ENCODE data around the gene SLC20A1. TPM values are rescaled to one million over a fixed set of nuclear protein-coding genes. Genes with fewer than 3 reads are reported as not detected.

Gene SLC20A1
- total RNA-seq, 5 donors from 2014 or later (not counting 1 experiment from before 2014, with no cell fraction given): 65.8 to 135 (median 83.0) TPM

GRCh38 chr2:112708968-112709367 lies 63.2 kb downstream of the SLC20A1 start:
- ChIA-PET CTCF (interaction anchor here (0.5 to 1.1 kb wide), 3 partner anchors 21 to 118 kb away, joined by 3 read pairs; no protein-coding TSS in a partner anchor), POLR2A (interaction anchor here in 1 of 2 donors (0.6 kb wide), 1 partner anchor 84 kb away, joined by 3 read pairs; no protein-coding TSS in a partner anchor)
- Mint-ChIP-seq H3K36me3 (no peaks in the 10 kb centered on the region), H3K27me3 (peaks cover 0 to 21% of the 10 kb centered on the region in 2 donors), H3K4me3 (no peak overlapping the region), H3K9me3 (no peaks in the 10 kb centered on the region), H3K4me1 (peaks cover 13 to 41% (median 23%) of the 10 kb centered on the region in 3 donors), H3K27ac (peak overlapping the region in 1 of 2 donors; percentile 34)
- Histone ChIP-seq H3K27ac (ENCODE audit: low read length) (peak overlapping the region; percentile 18), H3K9me3 (no peaks in the 10 kb centered on the region), H3K36me3 (ENCODE audit: control insufficient read depth in 2 of 2, extremely low read depth in 1 of 2, insufficient read depth in 1 of 2, low read length in 1 of 2) (no peaks in the 10 kb centered on the region), H3K4me1 (ENCODE audit: control insufficient read depth in 1 of 2, extremely low read depth in 1 of 2, insufficient read depth in 2 of 2, low read length in 2 of 2) (peaks cover 6 to 29% of the 10 kb centered on the region in 2 experiments), H3K27me3 (replicated peaks in 1 of 2; ENCODE audit: control insufficient read depth in 2 of 2, extremely low read depth in 1 of 2, insufficient read depth in 2 of 2, low read length in 1 of 2) (peaks cover 0 to 10% of the 10 kb centered on the region in 2 experiments), H3K4me3 (ENCODE audit: control insufficient read depth in 1 of 2, extremely low read depth in 1 of 2, low read length in 1 of 2) (no peak overlapping the region)
- ATAC-seq (replicated peaks in 1 of 4): no peak
- 78% methylated on average over 6 of the region's 10 CpGs for WGBS (ENCODE audit: insufficient coverage)
- no peak for DNase-seq

- H3K9me3 Mint-ChIP-seq: no peaks in the 10 kb centered on the region
- no peak overlapping the region for H3K4me3 Mint-ChIP-seq
- Histone ChIP-seq H3K27me3 (replicated peaks in 1 of 2; ENCODE audit: control insufficient read depth in 2 of 2, extremely low read depth in 1 of 2, insufficient read depth in 2 of 2, low read length in 1 of 2) (peaks cover 0 to 10% of the 10 kb centered on the region in 2 experiments), H3K4me1 (ENCODE audit: control insufficient read depth in 1 of 2, extremely low read depth in 1 of 2, insufficient read depth in 2 of 2, low read length in 2 of 2) (peaks cover 6 to 29% of the 10 kb centered on the region in 2 experiments), H3K9me3 (no peaks in the 10 kb centered on the region), H3K36me3 (ENCODE audit: control insufficient read depth in 2 of 2, extremely low read depth in 1 of 2, insufficient read depth in 1 of 2, low read length in 1 of 2) (no peaks in the 10 kb centered on the region), H3K4me3 (ENCODE audit: control insufficient read depth in 1 of 2, extremely low read depth in 1 of 2, low read length in 1 of 2) (no peak overlapping the region), H3K27ac (ENCODE audit: low read length) (no peak overlapping the region)
- H3K27ac Mint-ChIP-seq: no peak overlapping the region
- H3K36me3 Mint-ChIP-seq: no peaks in the 10 kb centered on the region
- DNase-seq (no peak), ATAC-seq (replicated peaks in 1 of 4) (no peak)
- H3K27me3 Mint-ChIP-seq: peaks cover 0 to 19% of the 10 kb centered on the region in 2 donors
- peaks cover 13 to 41% (median 23%) of the 10 kb centered on the region in 3 donors for H3K4me1 Mint-ChIP-seq
- WGBS (ENCODE audit: insufficient coverage): 95% methylated on average over 4 of the region's 6 CpGs
- ChIA-PET CTCF (interaction anchor here (0.8 to 1.1 kb wide), 2 partner anchors 10 to 110 kb away, joined by 3 read pairs; no protein-coding TSS in a partner anchor), POLR2A (interaction anchor here (0.6 kb wide), 2 partner anchors 85 to 217 kb away, joined by 3 read pairs; no protein-coding TSS in a partner anchor)
Measured at GRCh38 chr2:112709703-112710102, 64.0 kb downstream of the SLC20A1 start.

- no peaks in the 10 kb centered on the region for H3K36me3 ChIP-seq (ENCODE audit: control insufficient read depth in 2 of 2, extremely low read depth in 1 of 2, insufficient read depth in 1 of 2, low read length in 1 of 2)
- no peak overlapping the region for H3K4me3 Mint-ChIP-seq
- no peak overlapping the region for H3K27ac Mint-ChIP-seq
- no peaks in the 10 kb centered on the region for H3K9me3 ChIP-seq
- H3K27me3 ChIP-seq (replicated peaks in 1 of 2; ENCODE audit: control insufficient read depth in 2 of 2, extremely low read depth in 1 of 2, insufficient read depth in 2 of 2, low read length in 1 of 2): peaks cover 0 to 8% of the 10 kb centered on the region in 2 experiments
- no peak overlapping the region for H3K4me3 ChIP-seq (ENCODE audit: control insufficient read depth in 1 of 2, extremely low read depth in 1 of 2, low read length in 1 of 2)
- H3K4me1 ChIP-seq (ENCODE audit: control insufficient read depth in 1 of 2, extremely low read depth in 1 of 2, insufficient read depth in 2 of 2, low read length in 2 of 2): peaks cover 1 to 20% of the 10 kb centered on the region in 2 experiments
- peaks cover 8 to 33% (median 16%) of the 10 kb centered on the region in 3 donors for H3K4me1 Mint-ChIP-seq
- H3K27me3 Mint-ChIP-seq: peaks cover 0 to 13% of the 10 kb centered on the region in 2 donors
- WGBS (ENCODE audit: insufficient coverage): 92% methylated on average over 6 of the region's 9 CpGs
- DNase-seq: no peak
- ChIA-PET POLR2A (no interaction called here), CTCF (no interaction called here)
- H3K36me3 Mint-ChIP-seq: no peaks in the 10 kb centered on the region
- no peak overlapping the region for H3K27ac ChIP-seq (ENCODE audit: low read length)
- ATAC-seq (replicated peaks in 1 of 4): no peak
- no peaks in the 10 kb centered on the region for H3K9me3 Mint-ChIP-seq
Measured at GRCh38 chr2:112710956-112711750, 65.4 kb downstream of the SLC20A1 start.

- Mint-ChIP-seq H3K27ac (no peak overlapping the region), H3K4me3 (no peak overlapping the region), H3K36me3 (no peaks in the 10 kb centered on the region), H3K9me3 (peaks cover 0 to 3% (median 0%) of the 10 kb centered on the region in 3 donors), H3K27me3 (peaks cover 0 to 9% of the 10 kb centered on the region in 2 donors), H3K4me1 (peaks cover 0 to 21% (median 8%) of the 10 kb centered on the region in 3 donors)
- Histone ChIP-seq H3K27me3 (replicated peaks in 1 of 2; ENCODE audit: control insufficient read depth in 2 of 2, extremely low read depth in 1 of 2, insufficient read depth in 2 of 2, low read length in 1 of 2) (peaks cover 0 to 8% of the 10 kb centered on the region in 2 experiments), H3K36me3 (ENCODE audit: control insufficient read depth in 2 of 2, extremely low read depth in 1 of 2, insufficient read depth in 1 of 2, low read length in 1 of 2) (no peaks in the 10 kb centered on the region), H3K4me1 (ENCODE audit: control insufficient read depth in 1 of 2, extremely low read depth in 1 of 2, insufficient read depth in 2 of 2, low read length in 2 of 2) (peaks cover 0 to 17% of the 10 kb centered on the region in 2 experiments), H3K9me3 (no peaks in the 10 kb centered on the region), H3K27ac (ENCODE audit: low read length) (no peak overlapping the region), H3K4me3 (ENCODE audit: control insufficient read depth in 1 of 2, extremely low read depth in 1 of 2, low read length in 1 of 2) (no peak overlapping the region)
- ChIA-PET CTCF (no interaction called here), POLR2A (no interaction called here)
- WGBS (ENCODE audit: insufficient coverage): 86% methylated on average over 2 of the region's 3 CpGs
- DNase-seq: no peak
- ATAC-seq (replicated peaks in 1 of 4): no peak
Measured at GRCh38 chr2:112712465-112712864, 66.7 kb downstream of the SLC20A1 start.

GRCh38 chr2:112712903-112713584 lies 67.3 kb downstream of the SLC20A1 start:
- peaks cover 0 to 8% of the 10 kb centered on the region in 2 experiments for H3K27me3 ChIP-seq (replicated peaks in 1 of 2; ENCODE audit: control insufficient read depth in 2 of 2, extremely low read depth in 1 of 2, insufficient read depth in 2 of 2, low read length in 1 of 2)
- Mint-ChIP-seq H3K27ac (no peak overlapping the region), H3K4me3 (no peak overlapping the region), H3K27me3 (peaks cover 0 to 9% of the 10 kb centered on the region in 2 donors), H3K9me3 (peaks cover 0 to 4% (median 0%) of the 10 kb centered on the region in 3 donors), H3K36me3 (no peaks in the 10 kb centered on the region), H3K4me1 (peaks cover 0 to 15% (median 8%) of the 10 kb centered on the region in 3 donors)
- WGBS (ENCODE audit: insufficient coverage): 84% methylated on average over 12 of the region's 17 CpGs
- ChIA-PET CTCF (no interaction called here), POLR2A (no interaction called here)
- H3K4me3 ChIP-seq (ENCODE audit: control insufficient read depth in 1 of 2, extremely low read depth in 1 of 2, low read length in 1 of 2): no peak overlapping the region
- DNase-seq: no peak
- H3K4me1 ChIP-seq (ENCODE audit: control insufficient read depth in 1 of 2, extremely low read depth in 1 of 2, insufficient read depth in 2 of 2, low read length in 2 of 2): peaks cover 0 to 13% of the 10 kb centered on the region in 2 experiments
- ATAC-seq (replicated peaks in 1 of 4): no peak
- no peak overlapping the region for H3K27ac ChIP-seq (ENCODE audit: low read length)
- no peaks in the 10 kb centered on the region for H3K36me3 ChIP-seq (ENCODE audit: control insufficient read depth in 2 of 2, extremely low read depth in 1 of 2, insufficient read depth in 1 of 2, low read length in 1 of 2)
- no peaks in the 10 kb centered on the region for H3K9me3 ChIP-seq

Measured in T-cell (primary cell).